ENCODE results near the gene HINT3.

DNA sequence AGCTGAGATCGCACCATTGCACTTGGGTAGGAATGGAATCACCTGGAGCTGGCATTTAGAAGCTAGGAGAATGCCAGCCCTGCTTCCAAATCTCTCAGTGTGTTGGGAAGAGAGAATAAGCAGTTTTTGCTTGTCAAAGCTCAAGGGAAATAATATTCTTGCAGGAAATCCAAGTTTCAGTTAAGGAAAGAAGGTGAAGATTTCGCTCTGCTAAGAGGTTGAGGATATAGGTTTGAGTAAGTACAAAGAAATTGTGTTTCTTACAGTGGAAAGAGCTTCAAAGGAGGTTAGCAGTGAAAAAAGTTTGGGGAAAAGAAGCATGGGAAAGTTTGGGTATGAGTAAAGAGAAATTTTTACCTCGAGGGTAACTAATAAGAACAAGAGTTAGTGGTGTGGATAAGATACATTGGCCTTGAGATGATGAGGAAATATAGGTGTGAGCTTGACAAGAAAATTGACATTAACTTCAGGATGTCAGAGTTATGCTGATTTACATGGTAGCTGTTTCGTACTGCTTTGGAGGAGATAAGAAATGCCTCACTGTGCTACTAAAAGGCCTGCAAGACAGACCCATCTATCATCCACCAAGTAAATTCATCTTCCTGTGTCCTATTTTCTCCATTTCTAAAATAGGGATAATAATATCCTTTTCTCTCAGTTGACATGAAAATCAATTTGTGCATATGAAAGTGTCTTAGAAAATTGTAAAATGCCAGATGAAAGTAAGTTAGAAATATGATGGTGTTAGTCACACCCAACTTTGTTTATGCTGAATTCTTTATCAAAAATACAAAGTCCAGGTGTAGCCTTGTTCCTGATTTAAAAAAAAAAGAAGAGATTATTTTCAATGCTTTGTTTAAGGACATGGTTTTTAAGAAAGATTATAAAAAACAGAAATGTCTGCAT lies 12.8 kb upstream of the HINT3 start:
- TF ChIP-seq, protein P1, sequence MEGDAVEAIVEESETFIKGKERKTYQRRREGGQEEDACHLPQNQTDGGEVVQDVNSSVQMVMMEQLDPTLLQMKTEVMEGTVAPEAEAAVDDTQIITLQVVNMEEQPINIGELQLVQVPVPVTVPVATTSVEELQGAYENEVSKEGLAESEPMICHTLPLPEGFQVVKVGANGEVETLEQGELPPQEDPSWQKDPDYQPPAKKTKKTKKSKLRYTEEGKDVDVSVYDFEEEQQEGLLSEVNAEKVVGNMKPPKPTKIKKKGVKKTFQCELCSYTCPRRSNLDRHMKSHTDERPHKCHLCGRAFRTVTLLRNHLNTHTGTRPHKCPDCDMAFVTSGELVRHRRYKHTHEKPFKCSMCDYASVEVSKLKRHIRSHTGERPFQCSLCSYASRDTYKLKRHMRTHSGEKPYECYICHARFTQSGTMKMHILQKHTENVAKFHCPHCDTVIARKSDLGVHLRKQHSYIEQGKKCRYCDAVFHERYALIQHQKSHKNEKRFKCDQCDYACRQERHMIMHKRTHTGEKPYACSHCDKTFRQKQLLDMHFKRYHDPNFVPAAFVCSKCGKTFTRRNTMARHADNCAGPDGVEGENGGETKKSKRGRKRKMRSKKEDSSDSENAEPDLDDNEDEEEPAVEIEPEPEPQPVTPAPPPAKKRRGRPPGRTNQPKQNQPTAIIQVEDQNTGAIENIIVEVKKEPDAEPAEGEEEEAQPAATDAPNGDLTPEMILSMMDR (conservative IDR thresholded peaks at IDR 0.05; ENCODE audit: low read length) = no peak
- TF ChIP-seq EZH2phosphoT487 (IDR thresholded peaks at IDR 0.05; ENCODE audit: borderline replicate concordance) = no peak
